Epithelial cell of prostate (primary cell): Measurements from ENCODE around the gene GPRC6A.
"Not testable (repeated sequence)": the region's sequence is repeated elsewhere in the genome, so short reads cannot be mapped to it uniquely, and the experiment has no call there.

Source experiments
- DNase-seq: peaks from one replicate; pipeline ENCODE4 v3.0.0-alpha.2; 2011; ENCODE audit warnings: low read depth, low spot score
- H3K27ac ChIP-seq: fragments of 450-650 bp; 2 replicates; pipeline ENCODE4 v1.5.1; 2017; ENCODE audit warnings: mild to moderate bottlenecking

Gene GPRC6A, protein sequence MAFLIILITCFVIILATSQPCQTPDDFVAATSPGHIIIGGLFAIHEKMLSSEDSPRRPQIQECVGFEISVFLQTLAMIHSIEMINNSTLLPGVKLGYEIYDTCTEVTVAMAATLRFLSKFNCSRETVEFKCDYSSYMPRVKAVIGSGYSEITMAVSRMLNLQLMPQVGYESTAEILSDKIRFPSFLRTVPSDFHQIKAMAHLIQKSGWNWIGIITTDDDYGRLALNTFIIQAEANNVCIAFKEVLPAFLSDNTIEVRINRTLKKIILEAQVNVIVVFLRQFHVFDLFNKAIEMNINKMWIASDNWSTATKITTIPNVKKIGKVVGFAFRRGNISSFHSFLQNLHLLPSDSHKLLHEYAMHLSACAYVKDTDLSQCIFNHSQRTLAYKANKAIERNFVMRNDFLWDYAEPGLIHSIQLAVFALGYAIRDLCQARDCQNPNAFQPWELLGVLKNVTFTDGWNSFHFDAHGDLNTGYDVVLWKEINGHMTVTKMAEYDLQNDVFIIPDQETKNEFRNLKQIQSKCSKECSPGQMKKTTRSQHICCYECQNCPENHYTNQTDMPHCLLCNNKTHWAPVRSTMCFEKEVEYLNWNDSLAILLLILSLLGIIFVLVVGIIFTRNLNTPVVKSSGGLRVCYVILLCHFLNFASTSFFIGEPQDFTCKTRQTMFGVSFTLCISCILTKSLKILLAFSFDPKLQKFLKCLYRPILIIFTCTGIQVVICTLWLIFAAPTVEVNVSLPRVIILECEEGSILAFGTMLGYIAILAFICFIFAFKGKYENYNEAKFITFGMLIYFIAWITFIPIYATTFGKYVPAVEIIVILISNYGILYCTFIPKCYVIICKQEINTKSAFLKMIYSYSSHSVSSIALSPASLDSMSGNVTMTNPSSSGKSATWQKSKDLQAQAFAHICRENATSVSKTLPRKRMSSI

DNA sequence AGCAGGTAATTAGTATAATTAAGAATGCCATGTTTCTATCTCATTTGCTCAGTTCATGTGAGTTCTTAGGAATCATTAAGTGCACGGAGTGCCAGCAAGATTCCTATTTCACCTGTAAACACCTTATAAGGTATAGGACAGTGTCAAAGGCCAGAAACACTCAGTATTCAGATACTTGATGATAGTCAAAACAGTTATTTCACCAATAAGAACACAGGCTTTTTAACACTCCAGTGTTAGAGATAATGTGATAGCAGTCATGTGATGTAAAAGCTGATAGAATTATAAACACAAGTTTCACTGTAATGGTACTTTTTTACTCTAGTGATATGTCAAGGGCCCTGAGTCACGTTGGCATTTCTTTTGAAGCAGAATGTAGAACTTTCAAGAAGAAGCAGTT lies at the start of gene GPRC6A:
Gene GPRC6A (minus strand): TSS at position 101 of the 400 bp plus-strand sequence. CDS start 70 bp downstream, at position 31.
- no peak for DNase-seq
- no peak within 1 kb of the TSS for H3K27ac ChIP-seq

DNA sequence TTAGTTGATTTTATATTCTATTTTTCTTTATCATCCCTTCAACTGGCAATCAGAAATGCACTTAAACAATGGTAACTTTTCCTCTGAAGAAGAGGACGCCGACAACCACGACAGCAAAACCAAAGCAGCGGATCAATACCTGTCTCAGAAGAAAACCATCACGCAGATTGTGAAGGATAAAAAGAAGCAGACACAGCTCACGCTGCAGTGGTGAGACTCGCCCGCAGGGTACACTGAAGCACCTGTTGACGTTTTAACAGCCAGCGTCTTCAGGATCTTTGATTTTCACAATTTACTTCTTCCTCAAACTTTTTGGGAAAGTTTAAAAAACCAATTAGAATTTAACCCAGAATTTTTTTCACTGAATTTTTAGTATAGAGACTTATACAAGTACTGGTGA lies 48.9 kb upstream of the GPRC6A start:
- no peak for DNase-seq
- H3K27ac ChIP-seq: no peak overlapping the region

DNA sequence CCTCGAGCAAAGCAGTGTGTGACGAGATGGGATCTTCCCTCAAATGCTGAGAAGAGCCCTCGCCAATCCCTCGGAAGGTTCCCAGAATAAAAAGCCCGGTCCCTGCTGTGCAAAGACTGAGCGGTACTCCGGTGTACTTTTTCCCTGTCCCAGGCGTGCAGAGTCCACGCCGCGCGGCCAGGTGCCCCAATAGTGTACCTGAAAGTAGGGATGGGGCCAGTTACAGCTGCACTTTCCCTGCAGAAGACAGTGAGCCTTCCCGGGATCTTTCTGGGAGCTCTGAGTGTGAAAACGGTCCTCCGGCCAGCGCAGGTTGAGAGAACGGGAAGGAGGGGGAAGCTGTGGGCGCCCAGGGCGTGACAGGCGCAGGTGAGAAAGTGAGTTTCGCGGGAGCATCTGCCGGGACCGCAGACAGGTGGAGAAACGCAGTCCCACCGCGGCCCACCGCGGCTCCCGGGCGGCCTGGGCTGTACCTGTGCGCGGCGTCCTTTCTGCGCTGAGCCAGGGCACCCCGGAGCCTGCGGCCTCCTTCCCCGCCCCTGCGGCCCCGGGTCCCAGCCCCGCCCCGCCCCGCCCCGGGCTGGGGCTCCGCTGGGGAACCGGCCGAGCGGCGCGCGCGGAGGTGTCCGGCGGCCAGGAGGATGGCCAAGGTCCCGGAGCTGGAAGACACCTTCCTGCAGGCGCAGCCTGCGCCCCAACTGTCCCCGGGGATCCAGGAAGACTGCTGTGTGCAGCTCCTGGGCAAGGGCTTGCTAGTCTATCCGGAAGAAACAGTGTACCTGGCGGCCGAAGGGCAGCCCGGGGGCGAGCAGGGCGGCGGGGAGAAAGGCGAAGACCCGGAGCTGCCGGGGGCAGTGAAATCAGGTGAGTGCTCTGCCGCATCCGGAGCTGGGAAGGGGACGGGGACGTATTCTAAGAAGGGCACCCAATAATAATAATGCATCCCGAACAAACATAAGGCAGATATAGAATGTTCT lies 48.0 kb upstream of the GPRC6A start, which contains the start of gene RFX6:
Gene RFX6 (plus strand): TSS at position 608 of the 977 bp plus-strand sequence. CDS start 34 bp downstream, at position 642.
- no peak within 1 kb of the TSS for H3K27ac ChIP-seq
- DNase-seq: no peak

DNA sequence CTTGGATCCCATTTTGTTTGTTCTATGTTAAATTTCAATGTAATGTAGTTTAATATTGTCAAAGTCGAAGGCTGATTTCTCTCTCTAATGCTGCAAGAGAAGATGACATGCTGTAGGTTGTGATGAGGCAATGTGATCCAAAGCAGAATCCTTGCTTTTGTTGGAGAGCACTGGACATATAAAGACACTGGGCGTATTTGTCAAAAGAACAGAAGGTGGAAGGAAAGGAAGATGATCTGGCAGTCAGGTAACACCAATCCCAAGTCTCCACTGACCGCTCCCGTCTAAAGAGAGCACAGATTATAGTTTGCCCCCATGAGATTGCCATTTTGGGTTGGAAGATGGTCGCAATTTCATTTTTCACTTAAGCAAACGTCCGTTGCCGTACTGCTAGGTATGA lies 47.2 kb upstream of the GPRC6A start:
- no peak for DNase-seq
- no peak overlapping the region for H3K27ac ChIP-seq

DNA sequence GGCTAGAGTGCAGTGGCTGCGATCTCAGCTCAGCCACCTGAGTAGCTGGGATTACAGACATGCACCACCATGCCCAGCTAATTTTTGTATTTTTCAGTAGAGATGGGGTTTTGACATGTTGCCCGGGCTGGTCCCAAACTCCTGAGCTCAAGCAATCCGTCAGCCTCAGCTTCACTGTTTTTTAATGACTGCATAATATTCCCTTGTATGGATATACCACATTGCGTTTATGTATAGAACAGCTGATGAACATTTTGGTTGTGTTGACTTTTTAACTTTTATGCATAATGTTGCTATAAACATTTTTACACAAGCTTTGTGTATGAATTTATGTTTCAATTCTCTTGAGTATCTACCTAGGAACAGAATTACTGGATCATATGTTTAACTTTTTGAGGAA lies 43.9 kb upstream of the GPRC6A start:
- H3K27ac ChIP-seq: no peak overlapping the region
- no peak for DNase-seq

GRCh38 chr6:116866281-116866871 lies 37.5 kb upstream of the GPRC6A start:
- DNase-seq: no peak
- H3K27ac ChIP-seq: no peak overlapping the region

DNA sequence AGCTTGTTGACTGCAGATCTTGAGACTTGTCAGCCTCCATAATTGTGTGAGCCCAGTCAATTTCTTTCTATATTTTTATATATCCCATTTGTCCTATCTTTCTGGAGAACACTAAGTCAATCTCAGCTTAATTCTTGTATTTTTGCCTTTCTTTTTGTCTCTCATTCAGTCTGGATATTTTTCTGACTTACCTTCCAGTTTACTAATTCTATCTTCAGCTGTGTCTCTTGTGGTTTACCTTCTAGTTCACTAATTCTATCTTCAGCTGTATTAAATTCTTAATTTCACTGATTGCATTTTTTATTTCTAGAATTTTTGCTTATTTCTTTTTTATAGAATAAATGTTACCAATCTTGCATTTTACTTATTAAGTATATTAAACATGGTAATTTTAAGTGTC lies 30.4 kb upstream of the GPRC6A start:
- DNase-seq: no peak
- no peak overlapping the region for H3K27ac ChIP-seq

- DNase-seq: no peak
- no peak overlapping the region for H3K27ac ChIP-seq
Measured at GRCh38 chr6:116858060-116858459, 29.2 kb upstream of the GPRC6A start.

DNA sequence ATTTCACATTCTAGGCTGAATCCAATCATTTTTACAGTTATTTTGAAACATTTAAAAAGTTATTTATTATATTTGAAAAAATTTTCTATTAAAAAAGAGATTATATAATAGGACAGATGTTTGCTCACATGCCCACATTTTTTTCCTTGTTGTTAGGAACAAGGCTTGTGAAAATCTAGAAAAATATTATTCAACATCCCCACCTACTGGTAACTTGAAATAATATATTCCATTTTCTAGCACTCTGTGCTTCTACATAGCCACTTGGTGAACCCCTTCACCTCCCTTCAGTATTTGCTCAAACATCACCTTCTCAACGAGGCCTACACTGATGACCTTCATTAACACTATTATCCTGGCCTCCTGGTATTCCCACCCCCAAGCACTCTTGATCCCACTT lies 18.3 kb upstream of the GPRC6A start:
- DNase-seq: no peak
- no peak overlapping the region for H3K27ac ChIP-seq

GRCh38 chr6:116842459-116842858 lies 13.6 kb upstream of the GPRC6A start:
- DNase-seq: no peak
- H3K27ac ChIP-seq: no peak overlapping the region

- DNase-seq: no peak
- no peak overlapping the region for H3K27ac ChIP-seq
Measured at GRCh38 chr6:116840091-116840490, 11.2 kb upstream of the GPRC6A start.

DNA sequence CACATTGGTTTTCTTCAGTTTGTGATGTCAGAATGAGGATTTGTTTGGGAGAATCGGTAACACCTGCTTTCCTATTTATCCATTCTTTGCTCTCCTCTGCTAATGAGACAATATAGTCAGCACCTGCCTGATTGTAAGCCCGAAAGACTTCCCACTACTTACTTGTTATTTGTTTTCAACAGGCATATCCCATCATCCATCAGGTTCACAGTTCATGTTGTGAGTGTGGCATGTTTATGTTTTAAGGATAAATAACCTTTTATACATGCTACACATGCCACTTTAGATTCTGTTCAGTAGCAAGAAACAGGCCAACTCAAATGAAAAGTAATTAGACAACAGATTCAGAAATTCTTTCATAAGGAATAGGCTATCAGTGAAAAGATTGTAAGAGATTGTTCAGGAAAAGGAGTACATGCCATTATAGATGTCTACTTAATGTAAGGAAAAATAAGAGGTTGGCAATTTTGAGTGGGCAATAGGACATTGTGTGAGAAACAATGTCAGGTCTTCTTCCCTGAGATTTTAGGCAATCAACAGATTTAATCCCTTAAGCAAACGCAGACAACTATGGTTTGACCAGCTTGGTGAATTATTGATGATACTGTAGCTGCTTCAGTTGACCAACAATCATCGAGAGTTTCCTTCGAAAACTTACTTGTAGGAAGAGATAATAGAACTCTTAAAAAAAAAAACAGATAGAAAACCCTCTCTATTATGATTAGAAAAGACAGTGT lies 7.9 kb upstream of the GPRC6A start:
- no peak for DNase-seq
- no peak overlapping the region for H3K27ac ChIP-seq

GRCh38 chr6:116834526-116834925 lies 5.6 kb upstream of the GPRC6A start:
- H3K27ac ChIP-seq, DNase-seq: not testable (repeated sequence)

DNA sequence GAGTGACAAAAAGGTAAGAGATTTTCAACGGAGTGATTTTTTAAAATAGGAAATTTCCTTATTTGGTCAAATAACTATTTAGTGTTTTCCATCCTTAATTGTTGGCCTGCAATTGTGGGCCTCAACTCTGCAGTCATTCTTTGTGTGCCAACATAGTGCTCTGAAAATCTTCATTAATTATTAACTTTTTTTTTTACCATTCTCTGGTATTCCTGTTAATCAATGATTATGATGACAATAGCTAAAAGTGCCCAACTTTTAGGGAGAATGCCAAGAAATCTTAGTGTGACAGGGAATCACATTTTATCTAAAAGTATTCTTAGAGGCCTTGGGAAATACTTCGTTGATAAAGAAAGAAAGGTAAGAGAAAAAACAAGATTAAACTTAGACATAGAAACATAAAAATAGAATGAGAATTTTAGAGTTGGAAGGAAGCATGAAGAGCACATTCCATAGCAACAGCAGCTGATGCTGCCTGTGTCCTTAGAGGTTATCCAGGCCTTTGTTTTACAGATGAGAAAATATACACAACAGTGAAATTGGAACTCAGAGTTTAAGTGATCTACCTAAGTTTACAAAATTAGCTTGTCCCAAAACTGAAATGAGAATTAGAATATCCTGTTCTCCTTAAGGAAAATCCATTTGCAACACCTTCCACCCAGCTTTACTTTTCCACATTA lies 1.2 kb downstream of the GPRC6A start:
- DNase-seq: no peak
- no peak overlapping the region for H3K27ac ChIP-seq

GRCh38 chr6:116816336-116816735 lies 12.5 kb downstream of the GPRC6A start:
- DNase-seq, H3K27ac ChIP-seq: not testable (repeated sequence)

DNA sequence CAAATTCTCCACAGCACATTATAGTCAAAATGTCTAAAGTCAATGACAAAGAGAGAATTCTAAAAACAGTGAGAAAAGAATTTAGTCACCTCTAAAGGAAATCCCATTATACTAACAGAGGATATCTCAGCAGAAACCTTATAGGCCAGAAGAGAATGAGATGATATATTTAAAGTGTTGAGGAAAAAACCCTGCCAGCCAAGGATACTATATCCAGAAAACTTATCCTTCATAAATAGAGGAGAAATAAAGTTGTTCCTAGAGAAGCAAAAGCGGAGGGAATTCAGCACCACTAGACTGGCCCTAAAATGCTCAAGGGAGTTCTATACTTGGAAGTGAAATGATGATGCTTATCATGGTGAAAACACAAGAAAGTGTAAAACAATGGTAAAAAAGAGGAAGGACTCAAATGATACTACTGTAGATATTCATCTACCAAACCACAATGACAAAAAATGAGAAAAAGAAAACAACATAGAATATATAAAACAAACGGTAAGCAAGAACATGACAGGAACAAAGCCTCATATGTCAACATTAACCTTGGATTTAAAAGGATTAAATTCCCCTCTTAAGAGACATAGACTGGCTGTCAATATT lies 16.7 kb downstream of the GPRC6A start:
- no peak overlapping the region for H3K27ac ChIP-seq
- no peak for DNase-seq

DNA sequence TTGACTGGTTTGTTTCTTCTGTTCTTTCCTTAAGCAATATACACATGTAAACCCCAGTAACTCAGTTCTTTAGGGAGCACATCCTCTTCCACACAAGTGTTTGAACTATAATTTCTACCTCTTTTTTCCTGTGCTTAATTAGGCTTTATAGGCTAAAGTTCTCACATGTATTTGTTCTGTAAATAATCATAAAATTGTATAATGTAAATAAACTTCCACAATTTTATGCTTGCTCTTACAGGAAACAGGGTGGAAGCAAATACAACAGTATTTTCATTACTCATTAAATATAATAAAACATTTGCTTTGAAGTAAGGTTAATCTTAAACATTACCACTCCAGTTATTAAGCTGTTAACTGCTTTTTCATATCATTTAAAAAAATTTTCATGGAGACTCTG lies 26.9 kb downstream of the GPRC6A start:
- H3K27ac ChIP-seq: no peak overlapping the region
- no peak for DNase-seq

- no peak overlapping the region for H3K27ac ChIP-seq
- no peak for DNase-seq
Measured at GRCh38 chr6:116799945-116800344, 28.9 kb downstream of the GPRC6A start.
